MM.1S (cell line): ENCODE results near the gene NTM.

Experiments used
- DNase-seq: peaks from one replicate; pipeline ENCODE4 v3.0.0-alpha.2; 2015
- H2AFZ ChIP-seq: fragments of 300-600 bp; sonication (generic); 2 replicates; pipeline ENCODE4 v1.6.0; 2016; ENCODE audit warnings: antibody characterized with exemption, low read length
- H3F3A ChIP-seq: fragments of 300-600 bp; sonication (generic); 2 replicates; pipeline ENCODE4 v1.6.1; 2016; ENCODE audit warnings: mild to moderate bottlenecking, antibody characterized with exemption, low read length, moderate library complexity, mixed read lengths; ENCODE audit not compliant: insufficient read depth
- H3K27ac ChIP-seq: fragments of 300-600 bp; sonication (generic); 2 replicates; pipeline ENCODE4 v1.5.1; 2016; ENCODE audit warnings: mild to moderate bottlenecking, low read length
- H3K27me3 ChIP-seq: fragments of 300-600 bp; sonication (generic); replicated peaks from 2 replicates; pipeline ENCODE4 v1.6.0; 2016; ENCODE audit warnings: low read length; ENCODE audit not compliant: insufficient read depth
- H3K36me3 ChIP-seq: fragments of 300-600 bp; sonication (generic); replicated peaks from 2 replicates; pipeline ENCODE4 v1.6.1; 2016; ENCODE audit warnings: mild to moderate bottlenecking, low read length, mixed read lengths; ENCODE audit not compliant: insufficient read depth
- H3K4me1 ChIP-seq: fragments of 300-600 bp; sonication (generic); 2 replicates; pipeline ENCODE4 v1.6.1; 2016; ENCODE audit warnings: low read length, mixed read lengths
- H3K4me2 ChIP-seq: fragments of 300-600 bp; sonication (generic); 2 replicates; pipeline ENCODE4 v1.6.0; 2016; ENCODE audit warnings: low read depth, low read length
- H3K4me3 ChIP-seq: fragments of 300-600 bp; sonication (generic); 2 replicates; pipeline ENCODE4 v1.5.1; 2016; ENCODE audit warnings: low read length, mixed read lengths
- H3K79me2 ChIP-seq: fragments of 300-600 bp; sonication (generic); 2 replicates; pipeline ENCODE4 v1.6.1; 2016; ENCODE audit warnings: mixed run types, low read length, mixed read lengths
- H3K9ac ChIP-seq: fragments of 300-600 bp; sonication (generic); 2 replicates; pipeline ENCODE4 v1.6.1; 2016; ENCODE audit warnings: low read length, mixed read lengths
- H3K9me2 ChIP-seq: fragments of 300-600 bp; sonication (generic); replicated peaks from 2 replicates; pipeline ENCODE4 v1.6.1; 2016; ENCODE audit warnings: mild to moderate bottlenecking, low read length, mixed read lengths; ENCODE audit not compliant: insufficient read depth
- H3K9me3 ChIP-seq: fragments of 300-600 bp; sonication (generic); replicated peaks from 2 replicates; pipeline ENCODE4 v1.6.1; 2016; ENCODE audit warnings: mild to moderate bottlenecking, low read length, mixed read lengths; ENCODE audit not compliant: insufficient read depth
- H4K20me1 ChIP-seq: fragments of 300-600 bp; sonication (generic); 2 replicates; pipeline ENCODE4 v1.6.1; 2016; ENCODE audit warnings: mild to moderate bottlenecking, low read length, moderate library complexity, mixed read lengths; ENCODE audit not compliant: insufficient read depth
- CTCF ChIP-seq: fragments of 300-600 bp; sonication (generic); IDR thresholded peaks from 2 replicates; pipeline ENCODE4 v1.5.1; 2016; ENCODE audit warnings: antibody characterized with exemption, low read length, mixed read lengths
- EZH2 ChIP-seq: fragments of 300-600 bp; sonication (generic); optimal IDR thresholded peaks from 2 replicates; pipeline ENCODE3; 2017; ENCODE audit warnings: low read depth, mild to moderate bottlenecking, antibody characterized with exemption, low read length, mixed read lengths
- EZH2phosphoT487 ChIP-seq: fragments of 300-600 bp; sonication (generic); IDR thresholded peaks from 2 replicates; pipeline ENCODE4 v1.6.1; 2018; ENCODE audit warnings: antibody characterized with exemption, low read length

The NTM gene

GRCh38 chr11:131580476-131580875 lies 210.1 kb downstream of the NTM start:
- no peak overlapping the region for H3K9ac ChIP-seq
- H3K4me3 ChIP-seq = no peak overlapping the region
- no peak for TF ChIP-seq EZH2phosphoT487
- no peak for TF ChIP-seq EZH2
- TF ChIP-seq CTCF = no peak
- H3F3A ChIP-seq = no peaks in the 10 kb centered on the region
- no peak overlapping the region for H2AFZ ChIP-seq
- no peaks in the 10 kb centered on the region for H3K9me2 ChIP-seq
- H4K20me1 ChIP-seq = no peaks in the 10 kb centered on the region
- no peaks in the 10 kb centered on the region for H3K36me3 ChIP-seq
- no peak overlapping the region for H3K4me2 ChIP-seq
- no peaks in the 10 kb centered on the region for H3K4me1 ChIP-seq
- no peaks in the 10 kb centered on the region for H3K79me2 ChIP-seq
- no peak overlapping the region for H3K27ac ChIP-seq
- H3K9me3 ChIP-seq = no peaks in the 10 kb centered on the region
- no peaks in the 10 kb centered on the region for H3K27me3 ChIP-seq
- no peak for DNase-seq

GRCh38 chr11:131581046-131581445 lies 210.6 kb downstream of the NTM start:
- Histone ChIP-seq H3K36me3 (no peaks in the 10 kb centered on the region), H3K4me2 (no peak overlapping the region), H3K79me2 (no peaks in the 10 kb centered on the region), H3K9me2 (no peaks in the 10 kb centered on the region), H3K9ac (no peak overlapping the region), H3K4me3 (no peak overlapping the region), H3K9me3 (no peaks in the 10 kb centered on the region), H4K20me1 (no peaks in the 10 kb centered on the region), H3K4me1 (no peaks in the 10 kb centered on the region), H3F3A (no peaks in the 10 kb centered on the region), H3K27me3 (no peaks in the 10 kb centered on the region), H3K27ac (no peak overlapping the region), H2AFZ (no peak overlapping the region)
- TF ChIP-seq CTCF (no peak), EZH2 (no peak), EZH2phosphoT487 (no peak)
- no peak for DNase-seq

- H3K79me2 ChIP-seq = no peaks in the 10 kb centered on the region
- no peak overlapping the region for H2AFZ ChIP-seq
- H3F3A ChIP-seq = no peaks in the 10 kb centered on the region
- no peaks in the 10 kb centered on the region for H3K4me1 ChIP-seq
- H3K9me2 ChIP-seq = no peaks in the 10 kb centered on the region
- no peaks in the 10 kb centered on the region for H3K27me3 ChIP-seq
- no peaks in the 10 kb centered on the region for H4K20me1 ChIP-seq
- DNase-seq = no peak
- H3K9ac ChIP-seq = no peak overlapping the region
- no peak overlapping the region for H3K4me3 ChIP-seq
- no peak overlapping the region for H3K27ac ChIP-seq
- no peak overlapping the region for H3K4me2 ChIP-seq
- H3K36me3 ChIP-seq = no peaks in the 10 kb centered on the region
- H3K9me3 ChIP-seq = no peaks in the 10 kb centered on the region
- no peak for TF ChIP-seq CTCF
- no peak for TF ChIP-seq EZH2
- no peak for TF ChIP-seq EZH2phosphoT487
These were observed 211.7 kb downstream of the NTM start for GRCh38 chr11:131582021-131582525.
